Nephron (organoid): Measurements from ENCODE around the gene ZNF525.
"Not testable (repeated sequence)": the region's sequence is repeated elsewhere in the genome, so short reads cannot be mapped to it uniquely, and the experiment has no call there.

Experiments
- H3K27ac Mint-ChIP-seq, 3 experiments: 2 replicates each; pipeline ENCODE4 v1.8.0; 2020; ENCODE audit warnings: mixed read lengths in 3 of 3, mild to moderate bottlenecking in 2 of 3, moderate library complexity in 1 of 3
- H3K27me3 Mint-ChIP-seq: 2 replicates; pipeline ENCODE4 v1.8.0; 2021; ENCODE audit warnings: low read depth, mild to moderate bottlenecking, moderate library complexity, mixed read lengths
- H3K36me3 Mint-ChIP-seq: 2 replicates; pipeline ENCODE4 v1.8.0; 2020; ENCODE audit warnings: low read depth, mixed read lengths
- H3K4me1 Mint-ChIP-seq: 2 replicates; pipeline ENCODE4 v1.8.0; 2020; ENCODE audit warnings: mixed read lengths
- H3K4me3 Mint-ChIP-seq, 3 experiments: 2 replicates each; pipeline ENCODE4 v1.8.0; 2020; ENCODE audit warnings: mild to moderate bottlenecking in 3 of 3, mixed read lengths in 3 of 3, moderate library complexity in 2 of 3
- H3K9me3 Mint-ChIP-seq: 2 replicates; pipeline ENCODE4 v1.8.0; 2020; ENCODE audit warnings: mixed read lengths
- CTCF ChIP-seq, 3 experiments: fragments of 200-600 bp; sonication (generic); IDR thresholded peaks; one replicate each; pipeline ENCODE4 v1.5.0; 2021; ENCODE audit warnings: antibody characterized with exemption in 3 of 3; ENCODE audit not compliant: unreplicated experiment in 3 of 3

The ZNF525 gene

GRCh38 chr19:53365134-53365898 is at the start of gene ZNF525:
TSS of gene ZNF525 (plus strand) at chr19:53365705. CDS start at chr19:53372282, 6,577 bp downstream.
- peaks cover 4% of the 10 kb centered on the region for H3K27me3 Mint-ChIP-seq

GRCh38 chr19:53328967-53329366 is 36.5 kb upstream of the ZNF525 start:
- Mint-ChIP-seq H3K27me3 (peaks cover 8% of the 10 kb centered on the region), H3K4me1 (peaks cover 4% of the 10 kb centered on the region), H3K9me3 (peaks cover 41% of the 10 kb centered on the region), H3K36me3 (peaks cover 3% of the 10 kb centered on the region), H3K4me3 (no peak overlapping the region), H3K27ac (no peak overlapping the region)
- no peak for TF ChIP-seq CTCF (IDR thresholded peaks at IDR 0.05; ENCODE audit: unreplicated experiment in 3 of 3)

More at GRCh38 chr19:53365134-53365898, at the start of gene ZNF525:
- Mint-ChIP-seq H3K27ac (peak within 1 kb of the TSS; percentile 0 to 97 (median 83)), H3K4me1 (peaks cover 17% of the 10 kb centered on the region), H3K36me3 (no peaks in the 10 kb centered on the region), H3K4me3 (peak within 1 kb of the TSS; percentile 96 to 98 (median 97)), H3K9me3 (peaks cover under 1% of the 10 kb centered on the region)
- TF ChIP-seq CTCF (IDR thresholded peaks at IDR 0.05; ENCODE audit: unreplicated experiment in 3 of 3): peak in 2 of 3 experiments; percentile 34 to 37

- TF ChIP-seq CTCF (IDR thresholded peaks at IDR 0.05; ENCODE audit: unreplicated experiment in 3 of 3): no peak
- peaks cover 14% of the 10 kb centered on the region for H3K36me3 Mint-ChIP-seq
- peaks cover 10% of the 10 kb centered on the region for H3K4me1 Mint-ChIP-seq
- no peak overlapping the region for H3K27ac Mint-ChIP-seq
- H3K9me3 Mint-ChIP-seq: peaks cover 28% of the 10 kb centered on the region
- H3K27me3 Mint-ChIP-seq: peaks cover 5% of the 10 kb centered on the region
- H3K4me3 Mint-ChIP-seq: peak overlapping the region; percentile 89 to 94 (median 92)
These were observed 33.0 kb upstream of the ZNF525 start for GRCh38 chr19:53332484-53332883.

GRCh38 chr19:53333066-53333462 is 32.4 kb upstream of the ZNF525 start:
- Mint-ChIP-seq H3K27ac (peak overlapping the region; percentile 52 to 84 (median 73)), H3K4me1 (peaks cover 10% of the 10 kb centered on the region), H3K36me3 (peaks cover 19% of the 10 kb centered on the region), H3K27me3 (peaks cover 5% of the 10 kb centered on the region), H3K9me3 (peaks cover 24% of the 10 kb centered on the region), H3K4me3 (peak overlapping the region; percentile 89 to 94 (median 92))
- TF ChIP-seq CTCF (IDR thresholded peaks at IDR 0.05; ENCODE audit: unreplicated experiment in 3 of 3): no peak

GRCh38 chr19:53333463-53334449 is 31.7 kb upstream of the ZNF525 start, which contains the start of gene ZNF845:
TSS of gene ZNF845 (plus strand) at chr19:53333749. CDS start at chr19:53341308, 7,559 bp downstream.
- TF ChIP-seq CTCF (IDR thresholded peaks at IDR 0.05; ENCODE audit: unreplicated experiment in 3 of 3): no peak
- peak within 1 kb of the TSS; percentile 52 to 84 (median 73) for H3K27ac Mint-ChIP-seq
- H3K4me1 Mint-ChIP-seq: peaks cover 10% of the 10 kb centered on the region
- peak within 1 kb of the TSS; percentile 89 to 94 (median 92) for H3K4me3 Mint-ChIP-seq
- peaks cover 3% of the 10 kb centered on the region for H3K27me3 Mint-ChIP-seq
- peaks cover 23% of the 10 kb centered on the region for H3K36me3 Mint-ChIP-seq
- peaks cover 19% of the 10 kb centered on the region for H3K9me3 Mint-ChIP-seq

- H3K27ac Mint-ChIP-seq, H3K4me3 Mint-ChIP-seq, H3K4me1 Mint-ChIP-seq, H3K27me3 Mint-ChIP-seq: not testable (repeated sequence)
- Mint-ChIP-seq H3K36me3 (peaks cover 88% of the 10 kb centered on the region), H3K9me3 (peaks cover 32% of the 10 kb centered on the region)
These were observed 21.1 kb upstream of the ZNF525 start for GRCh38 chr19:53344403-53344802.
